GM18868 (cell line): ENCODE data around the gene RRAD.

ENCODE experiments used
- ATAC-seq: cut with Tn5 transposase; IDR thresholded peaks from one replicate; pipeline ENCODE4 v1.9.1; 2021; ENCODE audit warnings: mild to moderate bottlenecking, moderate library complexity; ENCODE audit not compliant: unreplicated experiment

Gene RRAD

DNA sequence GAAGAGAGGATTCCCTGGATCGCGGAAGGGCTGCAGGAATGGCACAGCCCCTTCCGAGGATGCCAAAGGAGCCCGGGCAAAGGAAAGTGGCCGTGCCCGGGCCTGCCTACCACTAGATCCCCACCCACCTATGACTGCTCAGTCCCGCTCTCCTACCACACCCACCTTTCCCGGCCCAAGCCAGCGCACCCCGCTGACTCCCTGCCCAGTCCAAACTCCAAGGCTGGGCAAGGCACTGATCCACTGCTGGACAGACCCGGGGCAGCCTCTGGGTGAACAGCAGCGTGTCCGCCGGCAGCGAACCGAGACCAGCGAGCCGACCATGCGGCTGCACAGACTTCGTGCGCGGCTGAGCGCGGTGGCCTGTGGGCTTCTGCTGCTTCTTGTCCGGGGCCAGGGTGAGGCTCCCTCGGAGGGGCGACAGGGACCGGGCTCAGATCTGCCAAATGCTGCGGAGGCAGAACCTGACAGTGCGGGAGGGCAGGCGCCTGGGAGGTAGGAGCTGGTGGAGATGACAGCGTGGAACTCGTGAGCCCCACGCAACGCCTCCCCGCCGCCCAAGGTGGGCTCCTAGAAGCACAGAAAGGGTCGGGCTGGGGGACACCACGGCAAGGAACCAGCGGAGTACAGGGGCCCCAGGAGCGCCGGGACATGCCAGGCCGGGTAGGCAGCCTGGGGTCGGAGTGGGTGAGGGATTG is 10.1 kb upstream of the RRAD start, which contains the start of gene CES2:
TSS of gene CES2 (plus strand) at position 203 of the 698 bp plus-strand sequence. CDS start at position 323, 120 bp downstream.
- ATAC-seq = no peak

DNA sequence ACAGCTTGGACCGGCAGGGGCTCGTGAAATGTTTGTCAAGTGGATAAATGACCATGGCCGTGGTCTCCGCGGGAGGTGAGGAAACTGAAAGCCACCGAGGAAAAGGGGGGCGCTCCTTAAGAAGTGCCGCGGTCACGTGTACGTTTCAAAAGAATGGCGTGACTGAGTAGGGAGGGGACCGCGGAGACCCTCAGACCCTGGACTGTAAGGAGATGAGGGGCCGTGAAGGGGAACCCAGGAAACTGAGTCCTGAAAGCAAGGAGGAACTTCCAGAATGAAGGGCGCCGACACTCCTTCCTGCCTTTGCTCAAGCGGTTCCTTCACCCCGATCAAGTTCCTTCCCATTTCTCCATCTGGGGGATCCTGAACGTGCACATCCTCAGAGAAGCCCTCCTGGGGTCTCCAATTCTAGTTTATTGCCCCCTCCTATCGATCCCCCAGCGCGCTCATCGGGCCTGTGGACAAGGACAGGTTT is 9.5 kb upstream of the RRAD start:
- peak; percentile 12 for ATAC-seq

DNA sequence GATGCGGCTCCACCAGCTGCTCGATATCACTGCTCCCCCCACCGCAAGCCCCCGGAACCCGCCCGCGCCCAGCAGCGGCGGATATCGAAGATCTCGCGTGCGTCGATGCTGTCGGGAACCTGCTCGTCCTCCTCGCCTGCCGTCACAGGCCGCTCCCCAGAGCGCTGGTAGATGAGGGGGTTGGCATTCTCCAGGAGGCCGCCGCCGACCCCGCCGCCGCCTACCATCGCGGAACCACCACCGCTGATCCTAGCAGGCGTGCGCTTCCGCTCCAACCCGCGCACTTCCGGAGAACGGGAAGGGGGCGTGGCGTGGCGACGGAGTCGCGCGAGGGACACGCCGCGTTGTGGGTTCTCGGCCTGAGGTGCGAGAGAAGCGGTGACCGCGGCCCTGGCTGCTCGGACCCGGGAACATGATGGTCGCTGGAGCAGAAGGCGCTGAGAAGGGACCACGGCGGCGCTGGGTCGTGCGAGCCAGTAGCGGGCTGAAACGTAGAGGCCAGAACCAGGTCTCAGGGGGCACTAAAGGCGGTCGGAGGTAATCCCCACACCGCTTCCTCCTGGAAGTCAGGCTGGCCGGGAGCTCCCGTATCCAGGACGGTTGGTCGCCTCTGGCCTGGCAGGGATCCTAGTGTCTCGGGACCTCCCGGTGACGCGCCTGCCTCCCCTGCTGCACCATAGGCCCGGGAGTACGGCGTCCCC is 9.0 kb upstream of the RRAD start, which contains the start of gene CIAO2B:
TSS of gene CIAO2B (minus strand) at position 265 of the 701 bp plus-strand sequence. CDS start at position 227, 38 bp downstream.
- ATAC-seq = peak; percentile 84

DNA sequence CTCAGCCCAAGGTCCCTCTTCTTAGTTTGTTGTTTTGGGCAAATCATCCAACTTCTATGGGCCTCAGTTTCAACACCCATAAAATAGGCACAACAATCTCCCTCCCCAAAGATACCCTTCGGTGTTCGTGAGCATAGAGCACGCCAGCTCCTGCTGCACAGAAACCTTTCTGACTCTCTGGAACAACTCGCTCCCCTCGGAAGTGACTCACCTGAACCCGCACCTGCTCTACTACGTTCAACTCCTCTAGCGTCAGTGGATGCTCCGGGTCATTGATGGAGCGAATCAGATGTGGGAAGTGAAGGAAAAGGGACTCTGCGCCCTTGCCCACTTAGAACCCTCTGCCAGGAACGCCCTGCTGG is 8.4 kb upstream of the RRAD start:
- ATAC-seq = no peak

DNA sequence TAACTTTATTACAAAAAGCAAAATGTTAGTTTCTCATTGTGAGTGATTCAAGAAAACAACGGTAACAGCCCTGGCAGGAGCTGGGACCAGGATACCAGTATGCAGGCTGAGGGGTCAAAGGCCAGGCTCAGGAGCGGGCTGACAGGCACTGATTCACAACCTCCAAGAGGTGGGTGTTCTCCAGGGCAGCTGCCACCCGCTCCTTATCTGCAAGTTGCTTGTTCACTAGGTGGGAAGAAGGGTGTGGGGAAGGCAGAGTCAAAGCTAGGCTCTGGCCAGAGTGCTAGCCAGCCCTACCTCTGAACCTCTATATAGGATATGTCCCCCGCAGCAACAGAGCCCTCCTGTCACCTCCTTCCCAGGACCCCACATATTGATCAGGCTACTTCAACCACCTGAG is 6.7 kb upstream of the RRAD start:
- ATAC-seq = no peak

DNA sequence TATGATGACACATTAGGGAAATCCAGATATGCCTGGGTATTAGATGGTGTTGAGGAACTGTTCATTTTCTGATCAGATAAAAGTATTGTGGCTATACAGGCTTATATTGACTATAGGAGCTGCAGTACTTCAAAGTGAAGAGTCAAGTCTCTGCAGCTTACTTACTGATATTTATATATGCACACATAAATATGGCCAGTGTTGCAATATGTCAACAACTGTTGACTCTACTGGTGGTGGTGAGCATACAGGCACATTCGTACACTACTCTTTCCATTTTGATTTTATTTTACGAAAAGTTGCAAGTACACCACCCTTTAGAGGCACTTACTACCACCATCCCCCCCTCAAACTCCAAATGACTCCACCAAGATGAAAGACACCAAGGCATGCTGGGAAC is 6.3 kb upstream of the RRAD start:
- ATAC-seq = no peak

DNA sequence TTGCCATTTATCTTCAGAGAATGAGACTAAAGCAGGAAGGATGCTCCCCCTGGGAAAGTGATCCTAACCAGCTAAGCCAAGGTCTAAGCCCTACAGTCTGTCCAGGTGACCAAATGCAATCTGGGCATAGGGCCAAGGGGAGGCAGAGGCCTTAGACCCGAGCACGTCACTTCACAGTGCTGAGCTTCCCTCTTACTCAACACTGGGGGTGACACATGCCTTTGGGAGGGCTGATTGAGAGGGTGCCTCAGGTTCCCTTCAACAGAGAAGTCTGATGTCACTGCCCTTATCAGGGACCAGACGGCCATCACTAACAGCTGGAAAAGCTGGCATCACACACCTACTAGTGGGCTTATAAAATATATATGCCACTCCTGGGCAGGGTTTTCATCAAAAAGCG is 4.9 kb upstream of the RRAD start:
- ATAC-seq = no peak

DNA sequence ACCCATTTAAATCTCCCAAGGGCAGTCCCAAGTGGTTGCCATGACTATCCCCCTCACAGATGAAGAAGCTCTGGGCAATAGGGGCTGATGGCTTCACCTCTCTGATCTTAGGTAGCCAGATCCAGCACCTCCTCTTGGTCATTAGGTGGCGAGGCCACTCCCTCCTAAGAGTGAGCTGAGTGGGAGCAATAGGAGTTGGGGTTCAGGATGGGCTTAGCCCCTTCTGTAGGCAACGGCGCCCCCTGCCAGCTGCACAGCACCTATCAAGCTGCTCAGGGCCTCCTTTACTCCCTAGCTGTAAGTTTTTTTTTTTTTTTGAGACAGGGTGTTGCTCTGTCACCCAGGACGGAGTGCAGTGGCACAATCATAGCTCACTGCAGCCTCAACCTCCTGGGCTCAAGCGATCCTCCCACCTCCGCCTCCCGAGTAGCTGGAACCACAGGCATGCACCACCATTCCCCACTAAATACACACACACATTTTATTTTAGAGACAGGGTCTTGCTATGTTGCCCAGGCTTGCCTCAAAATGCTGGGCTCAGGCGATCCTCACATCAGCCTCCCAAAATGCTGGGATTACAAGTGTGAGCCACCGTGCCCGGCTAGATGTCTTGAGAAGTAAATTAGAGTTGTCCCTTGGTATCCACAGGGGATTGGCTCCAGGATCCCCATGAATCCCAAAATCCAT is 3.5 kb upstream of the RRAD start:
- no peak for ATAC-seq

DNA sequence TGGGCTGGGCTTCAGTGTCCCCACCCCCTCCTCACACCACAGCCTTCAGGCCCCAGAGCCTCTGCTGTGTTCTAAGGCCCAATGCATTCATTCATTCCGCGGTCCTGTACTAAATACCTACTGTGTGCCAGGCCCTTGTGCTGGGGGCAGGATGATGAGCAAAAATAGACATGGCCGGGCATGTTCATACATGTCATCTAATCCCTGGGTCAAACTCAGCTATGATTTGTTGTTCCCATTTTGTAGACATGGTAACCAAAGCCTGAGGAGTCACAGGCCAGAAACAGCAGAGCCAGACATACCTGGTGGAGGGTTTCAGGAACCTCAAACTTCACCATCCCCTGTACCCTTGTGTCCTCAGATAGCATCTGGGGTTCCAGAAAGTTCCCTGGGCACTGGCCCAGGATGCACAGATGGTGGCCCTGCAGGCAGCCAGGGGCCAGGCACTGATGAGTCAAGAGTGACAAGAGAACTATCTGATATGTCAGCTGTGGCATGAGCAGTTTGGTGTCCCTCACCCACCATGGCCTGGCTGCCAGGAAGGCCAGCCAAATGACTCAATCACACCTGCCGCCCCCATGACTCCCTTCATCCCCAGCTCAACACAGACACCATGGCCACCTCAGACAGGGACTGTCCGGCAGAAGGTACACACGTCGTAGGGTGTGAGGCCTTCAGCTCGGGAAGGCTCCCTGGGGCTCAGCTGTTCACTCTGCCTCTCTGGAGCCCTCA is 2.7 kb upstream of the RRAD start:
- no peak for ATAC-seq

DNA sequence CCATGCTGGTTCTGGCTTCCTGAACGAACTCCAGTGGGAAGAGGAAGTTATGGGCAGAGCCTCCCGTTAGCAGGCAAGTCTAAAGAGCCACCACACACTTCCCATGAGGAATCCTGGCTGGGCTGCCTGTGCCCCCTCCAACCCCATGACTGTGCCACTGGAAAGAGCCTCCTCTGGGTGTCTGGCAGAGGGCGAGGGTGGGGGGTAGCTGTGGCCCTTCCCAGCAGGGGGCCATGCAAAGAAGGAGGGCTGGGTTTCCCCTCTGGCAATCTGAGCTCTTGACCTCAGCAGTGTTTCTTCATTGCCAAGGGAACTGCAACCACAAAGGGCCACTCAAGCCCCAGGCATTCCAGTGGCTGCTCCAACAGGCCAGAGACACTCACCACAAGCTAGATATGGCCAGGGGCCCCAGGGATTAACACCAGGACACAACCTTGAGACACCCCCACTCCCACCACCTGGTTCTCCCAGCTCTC is 1.7 kb upstream of the RRAD start:
- ATAC-seq = no peak

DNA sequence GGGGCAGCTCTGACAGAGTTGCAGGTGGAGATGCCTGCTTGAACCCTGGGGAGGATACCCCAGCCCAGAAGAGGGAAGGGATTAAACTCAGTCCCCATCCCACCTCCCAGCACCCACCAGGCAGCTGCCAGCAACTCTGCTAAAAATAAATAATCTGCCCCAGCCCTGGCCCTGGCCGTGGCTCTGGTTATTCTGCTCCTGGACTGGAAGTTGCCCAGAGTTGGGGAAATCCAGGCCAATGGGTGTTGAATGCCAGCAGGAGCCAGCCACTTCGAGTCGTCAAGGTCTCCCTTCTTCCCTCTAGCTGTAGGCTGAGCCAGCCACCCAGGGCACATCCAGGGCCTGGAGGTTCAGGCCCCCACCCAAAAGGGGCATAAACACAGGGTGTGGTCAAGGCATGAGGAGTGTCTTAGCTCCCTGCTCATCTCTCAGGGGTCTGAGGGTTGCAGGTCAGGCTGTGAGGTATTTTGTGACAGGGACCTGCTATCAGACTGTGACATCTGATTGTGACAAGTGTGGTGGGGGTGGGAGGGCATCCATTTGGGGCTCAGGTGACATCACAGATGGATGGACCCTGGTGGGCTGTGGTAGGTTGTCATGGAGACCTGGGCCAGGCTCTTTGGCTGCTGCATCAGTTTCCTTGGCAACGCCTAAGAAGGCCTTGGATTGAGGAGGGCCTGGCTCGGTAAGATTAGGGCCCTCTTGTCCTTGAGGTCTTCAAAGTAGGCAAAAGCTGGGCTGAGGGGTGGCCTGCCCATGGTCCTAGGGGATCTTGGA is 1.0 kb upstream of the RRAD start:
- ATAC-seq = no peak

DNA sequence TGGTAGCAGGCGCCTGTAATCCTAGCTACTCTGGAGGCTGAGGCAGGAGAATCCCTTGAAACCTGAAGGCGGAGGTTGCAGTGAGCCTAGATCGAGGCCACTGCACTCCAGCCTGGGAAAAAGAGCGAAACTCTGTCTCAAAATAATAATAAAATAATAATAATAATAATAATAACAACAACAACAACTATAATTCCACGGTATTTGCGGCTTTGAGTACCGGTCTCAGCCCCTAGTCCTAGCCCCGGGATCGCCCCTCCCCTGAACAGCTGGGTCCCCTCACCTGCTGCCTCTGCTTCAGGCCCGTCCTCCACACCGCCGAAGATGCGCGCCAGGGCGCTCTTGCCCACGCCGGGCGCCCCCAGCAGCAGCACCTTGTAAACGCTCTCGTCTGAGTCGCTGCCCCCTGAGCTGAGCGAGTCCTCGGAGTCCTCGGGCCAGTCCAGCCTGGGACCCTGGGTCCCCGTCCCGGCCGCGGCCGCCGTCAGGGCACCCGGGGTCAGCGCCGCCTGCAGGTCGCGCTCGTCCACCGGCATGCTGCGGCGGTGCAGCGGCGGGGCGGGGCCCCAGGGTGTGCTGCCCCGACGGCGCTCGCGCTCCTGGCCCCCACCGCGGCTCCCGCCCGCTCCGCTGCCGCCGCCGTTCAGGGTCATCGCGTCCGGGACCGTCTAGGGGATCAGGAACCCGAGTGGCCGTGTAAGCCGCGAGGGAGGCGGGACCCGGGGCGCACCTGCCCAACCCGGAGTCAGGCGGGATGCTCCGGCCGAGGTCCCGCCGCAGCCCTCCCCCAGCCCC is 611 bp downstream of the RRAD start:
- no peak for ATAC-seq

DNA sequence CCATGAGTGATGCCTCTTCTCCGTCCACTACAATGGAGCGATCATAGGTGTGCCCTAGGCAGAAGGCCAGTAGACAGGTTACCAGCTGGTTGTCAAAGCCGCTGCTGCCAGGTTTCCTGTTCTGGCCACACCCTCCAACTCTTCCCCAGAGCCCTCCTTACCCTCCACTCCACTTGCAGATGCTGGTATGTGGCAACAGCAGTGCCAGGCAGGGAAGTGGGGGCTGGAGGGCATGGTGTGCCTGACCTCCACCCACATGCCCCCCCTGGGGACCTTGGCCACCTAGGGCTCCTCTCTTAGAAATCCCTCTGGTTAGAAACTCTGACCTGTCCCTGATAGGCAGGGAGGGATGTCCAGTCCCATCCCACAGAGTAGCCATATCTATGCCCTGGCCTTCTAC is 1.5 kb downstream of the RRAD start:
- no peak for ATAC-seq

DNA sequence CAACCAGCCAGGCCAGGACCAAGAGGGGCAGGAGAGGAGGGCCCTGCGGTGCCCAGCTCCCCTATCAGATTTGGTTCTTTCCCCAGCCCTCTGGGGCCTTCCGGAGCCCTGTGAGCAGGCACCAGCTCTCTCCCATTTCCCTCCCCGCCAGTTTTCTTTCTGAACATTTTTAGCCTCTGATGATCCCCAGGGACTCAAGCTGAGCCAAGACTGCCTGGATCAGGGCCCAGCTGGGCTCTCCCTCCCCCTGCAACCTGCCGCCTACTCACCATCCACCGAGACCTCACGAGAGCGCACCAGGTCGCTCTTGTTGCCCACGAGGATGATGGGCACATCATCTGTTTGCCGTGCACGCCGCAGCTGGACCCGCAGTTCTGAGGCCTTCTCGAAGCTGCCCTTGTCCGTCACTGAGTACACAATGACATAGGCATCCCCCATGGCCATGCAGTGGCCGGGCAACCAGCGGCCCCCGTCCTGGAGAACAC is 2.0 kb downstream of the RRAD start:
- ATAC-seq = no peak

DNA sequence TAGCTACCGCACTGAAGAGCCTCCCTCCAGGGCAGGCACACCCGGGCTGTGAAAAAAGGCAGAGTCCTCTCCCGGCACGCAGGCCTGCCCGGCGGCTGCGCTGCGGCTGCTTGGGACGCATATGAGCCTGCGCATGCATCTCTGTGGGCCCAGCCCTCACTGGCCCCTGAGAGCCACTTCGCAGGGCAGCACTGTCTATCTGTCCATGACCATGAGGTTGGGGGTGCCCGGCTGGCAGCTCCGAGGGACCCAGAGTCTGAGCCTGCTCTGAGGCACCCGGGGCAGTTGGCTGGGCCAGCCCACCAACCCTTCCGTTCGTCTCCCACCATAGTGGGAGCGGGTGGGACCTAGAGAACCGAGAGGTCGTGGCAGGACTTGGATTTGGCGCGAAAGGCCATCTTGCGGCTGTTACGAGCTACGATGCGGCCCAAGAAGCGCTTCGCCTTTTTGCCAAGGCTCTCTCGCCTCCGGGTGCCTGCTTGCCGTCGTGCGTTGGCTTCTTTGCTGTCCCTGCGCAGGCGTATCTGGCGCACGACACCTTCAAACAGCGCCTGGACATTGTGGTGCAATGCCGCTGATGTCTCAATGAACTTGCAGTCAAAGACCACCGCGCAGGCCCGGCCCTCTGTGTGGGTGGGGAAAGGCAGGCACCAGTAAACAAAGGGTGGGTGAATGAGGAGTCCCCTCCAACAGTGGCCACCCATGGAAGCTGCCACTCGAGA is 3.4 kb downstream of the RRAD start:
- no peak for ATAC-seq

DNA sequence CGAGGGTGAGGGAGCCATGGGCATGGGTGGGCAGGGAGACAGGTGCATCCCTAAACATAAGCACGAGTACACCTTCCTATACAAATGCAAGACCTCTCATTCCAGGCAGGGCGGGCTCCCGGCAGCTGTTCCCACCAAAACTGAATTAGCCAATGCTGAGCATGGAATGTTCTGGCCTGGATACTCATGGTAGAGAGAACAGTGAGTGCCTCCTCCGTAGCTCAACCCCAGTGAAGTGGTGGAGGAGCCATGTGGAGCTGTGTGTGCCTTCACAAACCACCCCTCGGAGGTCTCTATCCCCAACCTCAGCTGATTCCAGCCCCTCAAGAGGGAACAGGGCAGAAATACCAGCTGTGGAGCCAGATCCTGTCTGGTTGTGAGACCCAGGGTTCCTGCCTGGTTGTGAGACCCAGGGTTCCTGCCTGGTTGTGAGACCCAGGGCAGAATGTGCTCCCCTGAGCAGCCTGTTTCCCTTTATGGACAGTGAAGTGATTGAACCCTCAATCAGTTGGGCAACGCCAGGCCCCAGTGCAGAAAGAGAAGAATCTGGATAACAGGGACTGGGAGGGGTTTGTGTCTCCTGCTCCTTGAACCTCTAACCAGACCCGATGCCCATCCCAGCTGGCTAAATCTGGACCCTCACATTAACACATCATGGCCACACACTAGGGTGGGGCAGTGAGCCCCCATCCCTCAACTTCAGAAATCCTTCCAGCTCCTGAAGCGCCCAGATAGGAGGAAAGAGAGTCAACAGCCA is 4.2 kb downstream of the RRAD start:
- no peak for ATAC-seq

DNA sequence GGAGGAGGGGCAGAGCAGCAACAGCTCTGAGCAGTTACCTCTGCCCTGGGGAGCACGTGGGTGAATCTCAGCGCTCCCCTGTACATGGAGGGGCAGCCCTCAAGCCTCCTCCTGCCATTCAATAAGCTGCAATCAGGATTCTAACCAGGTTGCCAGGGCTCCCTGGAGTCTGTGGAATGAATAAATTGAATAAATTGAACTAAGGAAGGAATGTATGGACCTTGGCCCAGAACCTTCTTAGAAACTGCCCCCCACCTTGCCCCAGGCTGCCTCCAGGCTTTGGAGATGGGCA is 5.1 kb downstream of the RRAD start:
- ATAC-seq = no peak
